GM12878 (cell line): Measurements from ENCODE around the gene TYRP1. TPM values are rescaled to one million over a fixed set of nuclear protein-coding genes. Genes with fewer than 3 reads are reported as not detected.

Experiments
- ATAC-seq: fragments of 200-7000 bp; cut with Tn5 transposase; 3 replicates; pipeline ENCODE4 v1.9.1; 2020; ENCODE audit warnings: mild to moderate bottlenecking, moderate library complexity
- BruUV-seq: library from RNA; stranded (reverse); fragments of 400-500 nt; replicated peaks from 2 replicates; lab custom pipeline; 2021; lab: Mats Ljungman, UMichigan
- CTCF ChIA-PET: fragments of 300-600 bp; sonication (Branson Sonifier 250); formaldehyde crosslinking; extraction: SDS; loops from one replicate; lab custom pipeline; 2021; ENCODE audit warnings: inconsistent platforms; lab: Yijun Ruan, JAX
- POLR2A ChIA-PET: fragments of 350-600 bp; formaldehyde crosslinking; extraction: SDS; loops from one replicate; lab custom pipeline; 2021; ENCODE audit warnings: inconsistent platforms; lab: Charles Lee
- RAD21 ChIA-PET: fragments of 300-600 bp; sonication (Branson Sonifier 250); formaldehyde crosslinking; loops from one replicate; lab custom pipeline; 2023; ENCODE audit warnings: antibody characterized with exemption; ENCODE audit not compliant: unreplicated experiment; lab: Charles Lee
- SMC1A ChIA-PET: fragments of 300-600 bp; sonication (Branson Sonifier 250); formaldehyde crosslinking; loops from one replicate; lab custom pipeline; 2023; ENCODE audit not compliant: unreplicated experiment, uncharacterized antibody; lab: Charles Lee
- DNase-seq: peaks from one replicate; pipeline ENCODE4 v3.0.0-alpha.2; 2011; ENCODE audit warnings: low read depth, low spot score
- FAIRE-seq: peaks from 3 replicates; lab custom pipeline; 2011; peaks lifted over from hg19 to GRCh38; lab: Jason Lieb, UNC
- H2AFZ ChIP-seq: 2 replicates; pipeline ENCODE4 v1.6.0; 2011; ENCODE audit warnings: low read depth, low read length, control low read depth; ENCODE audit not compliant: control insufficient read depth
- H3K27ac ChIP-seq: 2 replicates; pipeline ENCODE4 v1.5.1; 2011; ENCODE audit warnings: control low read depth; ENCODE audit not compliant: control insufficient read depth, insufficient read depth
- H3K27me3 ChIP-seq, 2 experiments: replicated peaks in 1 of 2; 2 replicates each; pipeline versions ENCODE4 v1.6.0 to v1.6.1; 2011; ENCODE audit warnings: low read length in 1 of 2; ENCODE audit not compliant: control insufficient read depth in 2 of 2, insufficient read depth in 2 of 2
- H3K36me3 ChIP-seq, 2 experiments: 2 replicates each; pipeline ENCODE4 v1.5.1; 2011; ENCODE audit warnings: low read length in 1 of 2; ENCODE audit not compliant: control insufficient read depth in 2 of 2, insufficient read depth in 2 of 2
- H3K4me1 ChIP-seq: 2 replicates; pipeline ENCODE4 v1.6.1; 2011; ENCODE audit warnings: mild to moderate bottlenecking, low read length, moderate library complexity, mixed read lengths; ENCODE audit not compliant: control insufficient read depth, insufficient read depth
- H3K4me2 ChIP-seq: 2 replicates; pipeline ENCODE4 v1.6.0; 2011; ENCODE audit warnings: control low read depth; ENCODE audit not compliant: control insufficient read depth, insufficient read depth
- H3K4me3 ChIP-seq: fragments of 200-600 bp; sonication (generic); 2 replicates; pipeline ENCODE4 v1.5.1; 2016
- H3K79me2 ChIP-seq: 2 replicates; pipeline ENCODE4 v1.6.0; 2011; ENCODE audit warnings: low read length; ENCODE audit not compliant: control insufficient read depth, insufficient read depth
- H3K9ac ChIP-seq: 2 replicates; pipeline ENCODE4 v1.8.0; 2011; ENCODE audit warnings: low read length, control low read depth, mixed read lengths; ENCODE audit not compliant: control insufficient read depth, insufficient read depth
- H3K9me3 ChIP-seq: replicated peaks from 3 replicates; pipeline ENCODE4 v1.5.1; 2011; ENCODE audit warnings: mild to moderate bottlenecking, low read length; ENCODE audit not compliant: control insufficient read depth, insufficient read depth
- H4K20me1 ChIP-seq: 2 replicates; pipeline ENCODE4 v1.6.0; 2011; ENCODE audit not compliant: control insufficient read depth, insufficient read depth
- CBFB ChIP-seq: IDR thresholded peaks from 2 replicates; pipeline ENCODE4 v1.6.1; 2016; ENCODE audit warnings: antibody characterized with exemption, low read depth
- CBX3 ChIP-seq: fragments of 200-600 bp; sonication (generic); IDR thresholded peaks from 2 replicates; pipeline ENCODE4 v1.6.1; 2016; ENCODE audit warnings: low read depth, borderline replicate concordance
- CBX5 ChIP-seq: sonication (generic); IDR thresholded peaks from 2 replicates; pipeline ENCODE4 v1.6.1; 2016; ENCODE audit warnings: low read depth, moderate library complexity, mild to moderate bottlenecking, inconsistent platforms
- CREM ChIP-seq: IDR thresholded peaks from 2 replicates; pipeline ENCODE4 v1.6.1; 2014; ENCODE audit warnings: antibody characterized with exemption, low read depth
- EED ChIP-seq: sonication (generic); IDR thresholded peaks from 2 replicates; pipeline ENCODE4 v1.6.1; 2016; ENCODE audit warnings: antibody characterized with exemption, low read depth
- EGR1 ChIP-seq, 2 experiments: IDR thresholded peaks; 1 replicate in 1 of 2; 2 replicates in 1 of 2; pipeline ENCODE4 v1.6.1; 2011 to 2012; ENCODE audit warnings: low read depth in 2 of 2, low read length in 2 of 2, borderline replicate concordance in 1 of 2, mild to moderate bottlenecking in 1 of 2, moderate library complexity in 1 of 2
- EZH2 ChIP-seq: IDR thresholded peaks from 2 replicates; pipeline ENCODE4 v1.6.1; 2012; ENCODE audit warnings: low read depth, mild to moderate bottlenecking, control low read depth, inconsistent platforms, low read length, borderline replicate concordance; ENCODE audit not compliant: control insufficient read depth
- HDAC2 ChIP-seq: fragments of 200-600 bp; sonication (generic); IDR thresholded peaks from 2 replicates; pipeline ENCODE4 v1.6.1; 2017
- KAT2A ChIP-seq: conservative IDR thresholded peaks from 2 replicates; pipeline ENCODE4 v1.6.1; 2011; ENCODE audit warnings: low read depth, low read length; ENCODE audit not compliant: control insufficient read depth
- MXI1 ChIP-seq: fragments of 150-350 bp; IDR thresholded peaks from 2 replicates; pipeline ENCODE4 v1.6.1; 2011; ENCODE audit warnings: low read depth, mild to moderate bottlenecking, inconsistent platforms, low read length, improper control_type of control experiment
- NFYB ChIP-seq: IDR thresholded peaks from 2 replicates; pipeline ENCODE4 v1.6.1; 2011; ENCODE audit warnings: low read depth, mild to moderate bottlenecking, low read length, improper control_type of control experiment, moderate library complexity; ENCODE audit not compliant: insufficient read depth
- NR2F1 ChIP-seq: fragments of 450-650 bp; conservative IDR thresholded peaks from 2 replicates; pipeline ENCODE4 v1.6.1; 2017; ENCODE audit warnings: mild to moderate bottlenecking
- PAX5 ChIP-seq: IDR thresholded peaks from 2 replicates; pipeline ENCODE4 v1.6.1; 2011; ENCODE audit warnings: low read depth, low read length, borderline replicate concordance
- PAX8 ChIP-seq: fragments of 450-650 bp; IDR thresholded peaks from 2 replicates; pipeline ENCODE4 v1.6.1; 2017; ENCODE audit warnings: mild to moderate bottlenecking, moderate library complexity
- RAD21 ChIP-seq: IDR thresholded peaks from 2 replicates; pipeline ENCODE4 v1.6.1; 2011; ENCODE audit warnings: mild to moderate bottlenecking, low read depth, low read length, moderate library complexity; ENCODE audit not compliant: insufficient read depth
- SMARCA5 ChIP-seq: fragments of 450-650 bp; IDR thresholded peaks from 2 replicates; pipeline ENCODE4 v1.6.1; 2017; ENCODE audit warnings: mild to moderate bottlenecking
- ZBED1 ChIP-seq: IDR thresholded peaks from 2 replicates; pipeline ENCODE4 v1.6.1; 2016; ENCODE audit warnings: borderline replicate concordance
- WGBS: methylation state at CpG from one replicate; pipeline ENCODE4 v1.1.6; 2016; ENCODE audit warnings: low lambda C conversion rate; ENCODE audit not compliant: insufficient replicate concordance, insufficient coverage; ENCODE audit errors: missing lambda C conversion rate; 5-methylcytosine and 5-hydroxymethylcytosine counted together
- in situ Hi-C: fragments of 300-500 bp; cut with MboI; formaldehyde crosslinking; loops from 9 replicates; pipeline ENCODE4 v1.14.3; 2018; ENCODE audit warnings: mixed read lengths
- intact Hi-C: fragments of 100-400 bp; cut with micrococcal nuclease; formaldehyde crosslinking; loops from one replicate; pipeline ENCODE4 v1.14.2; 2022; ENCODE audit not compliant: unreplicated experiment
- polyA plus RNA-seq, 11 experiments: library from polyadenylated mRNA; depleted of rRNA in 4 of 11; unstranded in 6 of 11; stranded (reverse) in 5 of 11; fragments of >200 nt; fragmentation: Nextera tagmentation in 4 of 11; fragmentation: Illumina TruSeq in 1 of 11; extraction: Ambion mirVana in 4 of 11; extraction: Trizol in 1 of 11; gene quantifications; 1 replicate in 1 of 11; 2 replicates in 10 of 11; pipeline versions ENCODE4 v1.2.1 to v1.2.3, GENCODE V29; 2011 to 2016; ENCODE audit warnings: inconsistent platforms in 2 of 11, missing spikeins in 2 of 11, low read depth in 1 of 11
- total RNA-seq, 4 experiments: library from RNA; depleted of rRNA in 3 of 4; stranded (reverse); fragments of >200 nt in 3 of 4; fragmentation: Illumina TruSeq in 1 of 4; extraction: Trizol in 1 of 4; gene quantifications; 2 replicates each; pipeline versions ENCODE4 v1.2.1 to v1.2.3, GENCODE V29; 2013 to 2021
- TF ChIP-seq, protein P1 (sequence below): IDR thresholded peaks from 2 replicates; pipeline ENCODE4 v1.6.1; 2011; ENCODE audit warnings: borderline replicate concordance, low read depth, mild to moderate bottlenecking, moderate library complexity, low read length; ENCODE audit not compliant: insufficient read depth, poor library complexity, severe bottlenecking

TYRP1 gene
- total and polyA plus RNA-seq, 10 of the 15 experiments (the other 5 are each of a cell fraction or from before 2014, with no cell fraction given), result 0.01 TPM; not detected in 9

- no peaks in the 10 kb centered on the region for H4K20me1 ChIP-seq
- H3K9me3 ChIP-seq, result no peaks in the 10 kb centered on the region
- no peak overlapping the region for H3K4me3 ChIP-seq
- ChIA-PET CTCF (interaction anchor here (0.9 to 3.5 kb wide), 3 partner anchors 11 to 36 kb away, joined by 3 to 10 read pairs (median 4); no protein-coding TSS in a partner anchor), POLR2A (no interaction called here), SMC1A (interaction anchor here (1.4 kb wide), 1 partner anchor 305 kb away, joined by 4 read pairs; no protein-coding TSS in a partner anchor), RAD21 (interaction anchor here (1.1 kb wide), 1 partner anchor 36 kb away, joined by 3 read pairs; no protein-coding TSS in a partner anchor)
- no peaks in the 10 kb centered on the region for H3K36me3 ChIP-seq
- H3K79me2 ChIP-seq, result no peaks in the 10 kb centered on the region
- WGBS, result 26% methylated on average over 2 of the region's 2 CpGs
- no peaks in the 10 kb centered on the region for H3K4me1 ChIP-seq
- ATAC-seq, result 0 out of 3 replicates have a peak, but pooled peaks have one; percentile 13
- BruUV-seq, result no TSS peak
- in situ Hi-C loops, result no loop called here
- no peak for DNase-seq
- no peak for FAIRE-seq
- no peak overlapping the region for H3K9ac ChIP-seq
- no peak overlapping the region for H3K4me2 ChIP-seq
- TF ChIP-seq HDAC2 (no peak), ZBED1 (no peak), PAX8 (no peak), EGR1 (IDR thresholded peaks at IDR 0.05; ENCODE audit: borderline replicate concordance in 1 of 2, low read depth in 2 of 2, low read length in 2 of 2) (peak in 1 of 2 experiments; percentile 33; a peak in 1 of 3 replicates)
- H3K27ac ChIP-seq, result no peak overlapping the region
- no peak overlapping the region for H2AFZ ChIP-seq
- intact Hi-C loops, result no loop called here
- no peaks in the 10 kb centered on the region for H3K27me3 ChIP-seq
These were observed 47.7 kb downstream of the TYRP1 start for GRCh38 chr9:12740845-12741244.

DNA sequence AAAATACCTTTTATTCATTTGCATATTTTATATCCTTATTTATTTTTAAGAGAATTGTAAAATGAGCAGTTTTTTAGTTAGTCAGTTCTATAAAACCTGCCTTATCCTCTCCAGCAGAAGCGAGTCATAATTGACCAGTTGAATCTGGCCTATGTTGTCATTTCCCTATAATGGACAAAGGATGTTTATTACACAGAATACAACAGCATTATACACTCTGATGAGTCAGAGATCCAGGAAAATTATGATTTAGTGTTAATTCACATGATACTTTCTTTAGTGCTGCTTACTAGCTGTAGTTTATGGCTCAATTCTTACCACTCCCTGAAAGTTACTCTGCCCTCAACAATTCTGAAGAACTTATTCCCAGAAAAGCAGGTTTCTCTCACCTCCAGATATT is 54.8 kb downstream of the TYRP1 start:
- CTCF ChIA-PET, result interaction anchor here (0.7 kb wide), 1 partner anchor 18 kb away, joined by 3 read pairs; no protein-coding TSS in a partner anchor
- H3K9me3 ChIP-seq, result no peaks in the 10 kb centered on the region
- TF ChIP-seq RAD21 (no peak), NFYB (no peak), CREM (no peak), MXI1 (no peak), EED (no peak), EZH2 (no peak), EGR1 (IDR thresholded peaks at IDR 0.05; ENCODE audit: borderline replicate concordance in 1 of 2, low read depth in 2 of 2, low read length in 2 of 2) (no peak), CBX3 (no peak), CBX5 (no peak), NR2F1 (no peak), CBFB (no peak), SMARCA5 (no peak), KAT2A (no peak), PAX5 (no peak)
- TF ChIP-seq, protein P1, sequence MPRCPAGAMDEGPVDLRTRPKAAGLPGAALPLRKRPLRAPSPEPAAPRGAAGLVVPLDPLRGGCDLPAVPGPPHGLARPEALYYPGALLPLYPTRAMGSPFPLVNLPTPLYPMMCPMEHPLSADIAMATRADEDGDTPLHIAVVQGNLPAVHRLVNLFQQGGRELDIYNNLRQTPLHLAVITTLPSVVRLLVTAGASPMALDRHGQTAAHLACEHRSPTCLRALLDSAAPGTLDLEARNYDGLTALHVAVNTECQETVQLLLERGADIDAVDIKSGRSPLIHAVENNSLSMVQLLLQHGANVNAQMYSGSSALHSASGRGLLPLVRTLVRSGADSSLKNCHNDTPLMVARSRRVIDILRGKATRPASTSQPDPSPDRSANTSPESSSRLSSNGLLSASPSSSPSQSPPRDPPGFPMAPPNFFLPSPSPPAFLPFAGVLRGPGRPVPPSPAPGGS, result no peak

More for the DNA sequence above, 54.8 kb downstream of the TYRP1 start:
- H3K4me1 ChIP-seq, result no peaks in the 10 kb centered on the region
- FAIRE-seq (no peak), DNase-seq (no peak), ATAC-seq (no peak)
- ChIA-PET POLR2A (no interaction called here), SMC1A (interaction anchor here (1.2 kb wide), 1 partner anchor 18 kb away, joined by 3 read pairs; no protein-coding TSS in a partner anchor), RAD21 (no interaction called here)
- H3K36me3 ChIP-seq, result no peaks in the 10 kb centered on the region
- H2AFZ ChIP-seq, result no peak overlapping the region
- H3K27ac ChIP-seq, result no peak overlapping the region
- H3K79me2 ChIP-seq, result no peaks in the 10 kb centered on the region
- WGBS, result 4% methylated on average over 1 of the region's 1 CpG
- H3K9ac ChIP-seq, result no peak overlapping the region
- BruUV-seq, result no TSS peak
- in situ Hi-C loops (no loop called here), intact Hi-C loops (no loop called here)
- H3K27me3 ChIP-seq, result no peaks in the 10 kb centered on the region
- no peak overlapping the region for H3K4me3 ChIP-seq
- H4K20me1 ChIP-seq, result no peaks in the 10 kb centered on the region
- no peak overlapping the region for H3K4me2 ChIP-seq
